NCI-H187 (cell line): ENCODE results near the gene PCDHA2.
"Not testable (repeated sequence)": the region's sequence is repeated elsewhere in the genome, so short reads cannot be mapped to it uniquely, and the experiment has no call there.

Experiments
- DNase-seq, 2 experiments: peaks; one replicate each; lab custom pipeline; 2025; lab: John Stamatoyannopoulos, UW

PCDHA2 gene

GRCh38 chr5:140794595-140795258 lies at the start of gene PCDHA2:
TSS of gene PCDHA2 (plus strand) at chr5:140794852.
- peak; percentile 41 to 46 for DNase-seq

- DNase-seq: no peak
Observed at GRCh38 chr5:140753561-140753960, 41.1 kb upstream of the PCDHA2 start.

- DNase-seq: no peak
Observed at GRCh38 chr5:140764177-140764973, 30.3 kb upstream of the PCDHA2 start.

GRCh38 chr5:140767444-140767843 lies 27.2 kb upstream of the PCDHA2 start:
- no peak for DNase-seq

- no peak for DNase-seq
Observed at GRCh38 chr5:140780512-140780911, 14.1 kb upstream of the PCDHA2 start.

GRCh38 chr5:140785905-140786686 lies 8.6 kb upstream of the PCDHA2 start, which contains the start of gene PCDHA1:
TSS of gene PCDHA1 (plus strand) at chr5:140786140.
- no peak for DNase-seq

- DNase-seq: not testable (repeated sequence)
Observed at GRCh38 chr5:140787422-140787821, 7.2 kb upstream of the PCDHA2 start.

- not testable (repeated sequence) for DNase-seq
Observed at GRCh38 chr5:140787849-140788504, 6.7 kb upstream of the PCDHA2 start.

GRCh38 chr5:140791089-140791488 lies 3.6 kb upstream of the PCDHA2 start:
- no peak for DNase-seq

- DNase-seq: peak; percentile 17 to 32
Observed at GRCh38 chr5:140795259-140795641, 598 bp downstream of the PCDHA2 start.

GRCh38 chr5:140796072-140796717 lies 1.5 kb downstream of the PCDHA2 start:
- DNase-seq: not testable (repeated sequence)

GRCh38 chr5:140796718-140797095 lies 2.1 kb downstream of the PCDHA2 start:
- no peak for DNase-seq

- DNase-seq: no peak
Observed at GRCh38 chr5:140800816-140801493, 6.3 kb downstream of the PCDHA2 start, which contains the start of gene PCDHA3. TSS of gene PCDHA3 (plus strand) at chr5:140801057.

- DNase-seq: no peak
Observed at GRCh38 chr5:140801494-140801841, 6.8 kb downstream of the PCDHA2 start.

- DNase-seq: not testable (repeated sequence)
Observed at GRCh38 chr5:140802381-140802780, 7.7 kb downstream of the PCDHA2 start.

- DNase-seq: no peak
Observed at GRCh38 chr5:140802781-140803271, 8.2 kb downstream of the PCDHA2 start.

- DNase-seq: no peak
Observed at GRCh38 chr5:140806834-140807775, 12.5 kb downstream of the PCDHA2 start, which contains the start of gene PCDHA4. TSS of gene PCDHA4 (plus strand) at chr5:140807068.

GRCh38 chr5:140808241-140808888 lies 13.7 kb downstream of the PCDHA2 start:
- not testable (repeated sequence) for DNase-seq

GRCh38 chr5:140808889-140809291 lies 14.2 kb downstream of the PCDHA2 start:
- no peak for DNase-seq
